Natural killer cell (primary cell): ENCODE measurements around the gene RNF40. TPM values are rescaled to one million over a fixed set of nuclear protein-coding genes. Genes with fewer than 3 reads are reported as not detected.

ENCODE experiments used
- ATAC-seq, 3 donors: fragments of 150-1000 bp in 2 of 3; fragments of 200-7000 bp in 1 of 3; cut with Tn5 transposase; 1 replicate in 1 of 3; 2 replicates in 2 of 3; pipeline ENCODE4 v1.10.0; 2021; ENCODE audit warnings: mild to moderate bottlenecking in 2 of 3, moderate library complexity in 2 of 3
- DNase-seq, 2 donors: peaks; one replicate each; pipeline versions ENCODE4 v3.0.0 to v3.0.0-alpha.2; 2013 to 2021; ENCODE audit warnings: mixed read lengths in 1 of 2
- H3K27ac ChIP-seq: one replicate; pipeline ENCODE4 v1.5.1; 2013; ENCODE audit warnings: mild to moderate bottlenecking, low read length
- H3K27me3 ChIP-seq: one replicate; pipeline ENCODE4 v1.6.1; 2013; ENCODE audit warnings: low read length; ENCODE audit not compliant: control insufficient read depth, insufficient read depth
- H3K36me3 ChIP-seq: one replicate; pipeline ENCODE4 v1.6.1; 2013; ENCODE audit warnings: low read length; ENCODE audit not compliant: control insufficient read depth, insufficient read depth
- H3K4me1 ChIP-seq: one replicate; pipeline ENCODE4 v1.6.1; 2013; ENCODE audit warnings: low read length; ENCODE audit not compliant: control insufficient read depth, insufficient read depth
- H3K4me3 ChIP-seq: one replicate; pipeline ENCODE4 v1.5.1; 2013; ENCODE audit warnings: low read length
- H3K9me3 ChIP-seq: one replicate; pipeline ENCODE4 v1.6.1; 2013; ENCODE audit warnings: low read length; ENCODE audit not compliant: control insufficient read depth, insufficient read depth
- H3K27ac Mint-ChIP-seq, 2 donors: one replicate each; pipeline ENCODE4 v1.8.0; 2022; ENCODE audit warnings: mild to moderate bottlenecking in 2 of 2, mixed read lengths in 2 of 2, moderate library complexity in 1 of 2
- H3K27me3 Mint-ChIP-seq, 2 donors: one replicate each; pipeline ENCODE4 v1.8.0; 2022; ENCODE audit warnings: low read depth in 2 of 2, mixed read lengths in 2 of 2
- H3K36me3 Mint-ChIP-seq: one replicate; pipeline ENCODE4 v1.8.0; 2022; ENCODE audit warnings: mixed read lengths
- H3K4me1 Mint-ChIP-seq, 2 donors: one replicate each; pipeline ENCODE4 v1.8.0; 2022; ENCODE audit warnings: mixed read lengths in 2 of 2
- H3K4me3 Mint-ChIP-seq: one replicate; pipeline ENCODE4 v1.8.0; 2022; ENCODE audit warnings: mild to moderate bottlenecking, moderate library complexity, mixed read lengths
- H3K9me3 Mint-ChIP-seq, 2 donors: one replicate each; pipeline ENCODE4 v1.8.0; 2022; ENCODE audit warnings: mixed read lengths in 2 of 2
- WGBS: methylation state at CpG from one replicate; pipeline ENCODE4 v1.1.7; 2013; ENCODE audit warnings: missing lambda C conversion rate; ENCODE audit not compliant: insufficient coverage; 5-methylcytosine and 5-hydroxymethylcytosine counted together
- intact Hi-C: fragments of 100-400 bp; cut with micrococcal nuclease; formaldehyde crosslinking; loops from one replicate; pipeline ENCODE4 v1.14.2; 2022
- total RNA-seq, 4 donors: library from RNA; stranded (reverse); fragments of 120-200 nt in 1 of 4; gene quantifications; one replicate each; pipeline versions ENCODE4 v1.2.3 to v1.2.4, GENCODE V29; 2013 to 2022
- TF ChIP-seq, protein P1 (sequence below): fragments of 200-600 bp; IDR thresholded peaks from one replicate; pipeline ENCODE4 v1.8.0; 2022; ENCODE audit warnings: antibody characterized with exemption

Gene RNF40
- total RNA-seq, 3 donors from 2014 or later (not counting 1 experiment from before 2014, with no cell fraction given): 153 to 167 (median 161) TPM

DNA sequence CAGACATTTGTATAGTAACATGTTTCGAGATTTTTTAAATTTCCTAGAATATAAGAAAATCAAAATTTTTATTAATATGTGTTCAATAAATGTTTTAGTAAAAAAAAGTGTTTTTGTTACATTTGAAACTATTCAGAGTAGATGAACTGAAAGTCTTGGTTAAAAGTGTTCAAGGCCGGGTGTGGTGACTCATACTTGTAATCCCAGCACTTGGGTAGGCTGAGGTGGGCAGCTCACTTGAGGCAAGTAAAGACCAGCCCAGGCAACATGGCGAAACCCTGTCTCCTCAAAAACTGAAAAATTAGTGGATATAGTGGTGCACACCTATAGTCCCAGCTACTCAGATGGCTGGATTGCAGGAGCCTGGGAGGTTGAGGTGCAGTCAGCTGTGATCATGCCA, 30.7 kb upstream of the RNF40 start:
- Mint-ChIP-seq H3K27me3 (no peaks in the 10 kb centered on the region), H3K36me3 (peaks cover 7% of the 10 kb centered on the region), H3K4me3 (no peak overlapping the region), H3K9me3 (no peaks in the 10 kb centered on the region), H3K27ac (no peak overlapping the region), H3K4me1 (no peaks in the 10 kb centered on the region)
- H3K9me3 ChIP-seq: no peaks in the 10 kb centered on the region
- TF ChIP-seq, protein P1, sequence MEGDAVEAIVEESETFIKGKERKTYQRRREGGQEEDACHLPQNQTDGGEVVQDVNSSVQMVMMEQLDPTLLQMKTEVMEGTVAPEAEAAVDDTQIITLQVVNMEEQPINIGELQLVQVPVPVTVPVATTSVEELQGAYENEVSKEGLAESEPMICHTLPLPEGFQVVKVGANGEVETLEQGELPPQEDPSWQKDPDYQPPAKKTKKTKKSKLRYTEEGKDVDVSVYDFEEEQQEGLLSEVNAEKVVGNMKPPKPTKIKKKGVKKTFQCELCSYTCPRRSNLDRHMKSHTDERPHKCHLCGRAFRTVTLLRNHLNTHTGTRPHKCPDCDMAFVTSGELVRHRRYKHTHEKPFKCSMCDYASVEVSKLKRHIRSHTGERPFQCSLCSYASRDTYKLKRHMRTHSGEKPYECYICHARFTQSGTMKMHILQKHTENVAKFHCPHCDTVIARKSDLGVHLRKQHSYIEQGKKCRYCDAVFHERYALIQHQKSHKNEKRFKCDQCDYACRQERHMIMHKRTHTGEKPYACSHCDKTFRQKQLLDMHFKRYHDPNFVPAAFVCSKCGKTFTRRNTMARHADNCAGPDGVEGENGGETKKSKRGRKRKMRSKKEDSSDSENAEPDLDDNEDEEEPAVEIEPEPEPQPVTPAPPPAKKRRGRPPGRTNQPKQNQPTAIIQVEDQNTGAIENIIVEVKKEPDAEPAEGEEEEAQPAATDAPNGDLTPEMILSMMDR: no peak
- H3K27ac ChIP-seq: no peak overlapping the region
- no peak for ATAC-seq
- peaks cover 61% of the 10 kb centered on the region for H3K36me3 ChIP-seq
- WGBS: 87% methylated on average over 2 of the region's 3 CpGs
- no peaks in the 10 kb centered on the region for H3K4me1 ChIP-seq
- DNase-seq: no peak
- no peaks in the 10 kb centered on the region for H3K27me3 ChIP-seq
- no peak overlapping the region for H3K4me3 ChIP-seq
- intact Hi-C loops: no loop called here

DNA sequence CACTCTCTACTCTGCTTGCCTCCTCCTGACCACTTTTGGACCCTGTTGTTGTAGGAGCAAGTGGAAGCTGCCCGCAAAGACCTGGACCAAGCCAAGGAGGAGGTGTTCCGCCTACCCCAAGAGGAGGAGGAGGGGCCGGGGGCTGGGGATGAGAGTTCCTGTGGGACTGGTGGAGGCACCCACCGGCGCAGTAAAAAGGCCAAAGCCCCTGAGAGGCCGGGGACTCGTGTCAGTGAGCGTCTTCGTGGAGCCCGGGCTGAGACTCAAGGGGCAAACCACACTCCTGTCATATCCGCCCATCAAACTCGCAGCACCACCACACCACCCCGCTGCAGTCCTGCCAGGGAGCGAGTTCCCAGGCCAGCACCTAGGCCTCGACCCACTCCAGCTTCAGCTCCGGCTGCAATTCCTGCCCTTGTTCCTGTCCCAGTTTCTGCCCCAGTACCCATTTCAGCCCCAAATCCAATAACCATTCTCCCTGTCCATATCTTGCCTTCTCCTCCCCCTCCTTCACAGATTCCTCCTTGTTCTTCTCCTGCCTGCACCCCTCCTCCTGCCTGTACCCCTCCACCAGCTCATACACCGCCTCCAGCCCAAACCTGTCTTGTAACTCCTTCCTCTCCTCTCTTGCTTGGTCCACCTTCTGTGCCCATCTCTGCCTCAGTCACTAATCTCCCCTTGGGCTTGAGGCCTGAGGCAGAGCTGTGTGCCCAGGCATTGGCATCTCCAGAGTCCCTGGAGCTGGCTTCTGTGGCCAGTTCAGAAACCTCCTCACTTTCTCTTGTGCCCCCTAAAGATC, 24.9 kb upstream of the RNF40 start:
- Mint-ChIP-seq H3K36me3 (peaks cover 7% of the 10 kb centered on the region), H3K4me1 (peaks cover 6 to 18% of the 10 kb centered on the region in 2 donors), H3K27ac (peak overlapping the region in 1 of 2 donors; percentile 61), H3K9me3 (no peaks in the 10 kb centered on the region), H3K27me3 (no peaks in the 10 kb centered on the region), H3K4me3 (no peak overlapping the region)
- Histone ChIP-seq H3K4me3 (no peak overlapping the region), H3K27ac (no peak overlapping the region), H3K4me1 (no peaks in the 10 kb centered on the region), H3K36me3 (peaks cover 70% of the 10 kb centered on the region), H3K9me3 (no peaks in the 10 kb centered on the region), H3K27me3 (no peaks in the 10 kb centered on the region)
- ATAC-seq (no peak), DNase-seq (no peak)
- TF ChIP-seq, protein P1: no peak
- intact Hi-C loops: no loop called here
- WGBS: 95% methylated on average over 17 of the region's 17 CpGs

DNA sequence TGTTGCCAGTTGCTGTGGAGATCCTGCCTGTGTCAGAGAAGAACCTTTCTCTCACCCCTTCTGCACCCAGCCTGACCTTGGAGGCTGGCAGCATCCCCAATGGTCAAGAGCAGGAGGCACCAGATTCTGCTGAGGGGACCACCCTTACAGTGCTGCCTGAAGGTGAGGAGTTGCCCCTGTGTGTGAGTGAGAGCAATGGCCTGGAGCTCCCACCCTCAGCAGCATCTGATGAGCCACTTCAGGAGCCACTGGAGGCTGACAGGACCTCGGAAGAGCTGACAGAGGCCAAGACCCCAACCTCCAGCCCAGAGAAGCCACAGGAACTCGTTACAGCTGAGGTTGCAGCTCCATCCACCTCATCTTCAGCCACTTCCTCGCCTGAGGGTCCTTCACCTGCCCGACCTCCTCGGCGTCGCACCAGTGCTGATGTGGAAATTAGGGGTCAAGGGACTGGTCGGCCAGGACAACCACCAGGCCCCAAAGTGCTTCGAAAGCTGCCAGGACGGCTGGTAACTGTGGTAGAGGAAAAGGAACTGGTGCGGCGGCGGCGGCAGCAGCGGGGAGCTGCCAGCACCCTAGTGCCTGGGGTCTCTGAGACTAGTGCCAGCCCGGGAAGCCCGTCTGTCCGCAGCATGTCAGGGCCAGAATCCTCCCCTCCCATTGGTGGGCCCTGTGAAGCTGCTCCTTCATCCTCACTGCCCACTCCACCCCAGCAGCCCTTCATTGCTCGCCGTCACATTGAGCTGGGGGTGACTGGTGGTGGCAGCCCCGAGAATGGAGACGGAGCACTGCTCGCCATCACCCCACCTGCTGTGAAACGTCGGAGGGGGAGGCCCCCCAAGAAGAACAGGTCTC, 24.1 kb upstream of the RNF40 start:
- no peaks in the 10 kb centered on the region for H3K27me3 Mint-ChIP-seq
- DNase-seq: no peak
- 95% methylated on average over 25 of the region's 25 CpGs for WGBS
- ATAC-seq: no peak
- TF ChIP-seq, protein P1: no peak
- intact Hi-C loops: no loop called here
- H3K4me3 Mint-ChIP-seq: no peak overlapping the region
- peaks cover 66% of the 10 kb centered on the region for H3K36me3 ChIP-seq
- no peaks in the 10 kb centered on the region for H3K27me3 ChIP-seq
- H3K4me1 Mint-ChIP-seq: peaks cover 6 to 19% of the 10 kb centered on the region in 2 donors
- peak overlapping the region in 1 of 2 donors; percentile 61 for H3K27ac Mint-ChIP-seq
- H3K4me1 ChIP-seq: no peaks in the 10 kb centered on the region
- no peaks in the 10 kb centered on the region for H3K9me3 Mint-ChIP-seq
- peaks cover 7% of the 10 kb centered on the region for H3K36me3 Mint-ChIP-seq
- H3K9me3 ChIP-seq: no peaks in the 10 kb centered on the region
- no peak overlapping the region for H3K4me3 ChIP-seq
- H3K27ac ChIP-seq: no peak overlapping the region
